IPS-15b (cell line): ENCODE measurements around the gene CFAP92.
A peak's percentile ranks its signal among the peaks of the same experiment; 100 is the strongest.

Experiments
- H3K27me3 ChIP-seq: one replicate; pipeline ENCODE4 v1.6.1; 2013; ENCODE audit warnings: low read length; ENCODE audit not compliant: control insufficient read depth, insufficient read depth
- H3K36me3 ChIP-seq: one replicate; pipeline ENCODE4 v1.6.1; 2013; ENCODE audit warnings: low read length; ENCODE audit not compliant: control insufficient read depth, insufficient read depth
- H3K4me1 ChIP-seq: one replicate; pipeline ENCODE4 v1.6.1; 2013; ENCODE audit warnings: mild to moderate bottlenecking, low read length; ENCODE audit not compliant: control insufficient read depth, insufficient read depth
- H3K4me3 ChIP-seq: one replicate; pipeline ENCODE4 v1.5.1; 2013; ENCODE audit warnings: low read depth, low read length
- H3K9ac ChIP-seq: one replicate; pipeline ENCODE4 v1.6.1; 2013; ENCODE audit warnings: low read depth, mild to moderate bottlenecking, low read length
- H3K9me3 ChIP-seq: one replicate; pipeline ENCODE4 v1.6.1; 2013; ENCODE audit warnings: mild to moderate bottlenecking, low read length; ENCODE audit not compliant: control insufficient read depth, insufficient read depth

Gene CFAP92

GRCh38 chr3:128994581-128995546 lies 988 bp upstream of the CFAP92 start:
- H3K27me3 ChIP-seq, result peaks cover 75% of the 10 kb centered on the region
- no peaks in the 10 kb centered on the region for H3K9me3 ChIP-seq
- no peaks in the 10 kb centered on the region for H3K36me3 ChIP-seq
- peaks cover 14% of the 10 kb centered on the region for H3K4me1 ChIP-seq
- no peak overlapping the region for H3K9ac ChIP-seq
- H3K4me3 ChIP-seq, result peak overlapping the region; percentile 47

- Histone ChIP-seq H3K36me3 (no peaks in the 10 kb centered on the region), H3K27me3 (peaks cover 70% of the 10 kb centered on the region), H3K9me3 (no peaks in the 10 kb centered on the region), H3K4me1 (peaks cover 14% of the 10 kb centered on the region), H3K4me3 (peak overlapping the region; percentile 47), H3K9ac (no peak overlapping the region)
Measured at GRCh38 chr3:128994173-128994512, 267 bp upstream of the CFAP92 start.

GRCh38 chr3:128992926-128993460 lies 883 bp downstream of the CFAP92 start:
- peaks cover 6% of the 10 kb centered on the region for H3K4me1 ChIP-seq
- H3K27me3 ChIP-seq, result peaks cover 60% of the 10 kb centered on the region
- no peaks in the 10 kb centered on the region for H3K9me3 ChIP-seq
- no peaks in the 10 kb centered on the region for H3K36me3 ChIP-seq
- H3K4me3 ChIP-seq, result peak overlapping the region; percentile 74
- no peak overlapping the region for H3K9ac ChIP-seq

- no peak overlapping the region for H3K9ac ChIP-seq
- peaks cover 6% of the 10 kb centered on the region for H3K4me1 ChIP-seq
- peaks cover 44% of the 10 kb centered on the region for H3K27me3 ChIP-seq
- H3K36me3 ChIP-seq, result no peaks in the 10 kb centered on the region
- no peaks in the 10 kb centered on the region for H3K9me3 ChIP-seq
- no peak overlapping the region for H3K4me3 ChIP-seq
Measured at GRCh38 chr3:128991355-128991895, 2.5 kb downstream of the CFAP92 start.

GRCh38 chr3:128988286-128988685 lies 5.6 kb downstream of the CFAP92 start:
- peaks cover 6% of the 10 kb centered on the region for H3K4me1 ChIP-seq
- no peaks in the 10 kb centered on the region for H3K36me3 ChIP-seq
- H3K9me3 ChIP-seq, result no peaks in the 10 kb centered on the region
- H3K4me3 ChIP-seq, result no peak overlapping the region
- peaks cover 20% of the 10 kb centered on the region for H3K27me3 ChIP-seq
- no peak overlapping the region for H3K9ac ChIP-seq

GRCh38 chr3:128987302-128988100 lies 6.4 kb downstream of the CFAP92 start:
- H3K27me3 ChIP-seq, result peaks cover 13% of the 10 kb centered on the region

GRCh38 chr3:128984596-128984995 lies 9.3 kb downstream of the CFAP92 start:
- H3K4me1 ChIP-seq, result no peaks in the 10 kb centered on the region
- H3K9me3 ChIP-seq, result no peaks in the 10 kb centered on the region
- H3K36me3 ChIP-seq, result no peaks in the 10 kb centered on the region
- no peak overlapping the region for H3K9ac ChIP-seq
- H3K27me3 ChIP-seq, result peaks cover 3% of the 10 kb centered on the region
- H3K4me3 ChIP-seq, result no peak overlapping the region

More at GRCh38 chr3:128987302-128988100, 6.4 kb downstream of the CFAP92 start:
- Histone ChIP-seq H3K4me1 (no peaks in the 10 kb centered on the region), H3K4me3 (no peak overlapping the region), H3K9me3 (no peaks in the 10 kb centered on the region), H3K36me3 (no peaks in the 10 kb centered on the region), H3K9ac (no peak overlapping the region)

- Histone ChIP-seq H3K4me1 (no peaks in the 10 kb centered on the region), H3K9me3 (no peaks in the 10 kb centered on the region), H3K27me3 (peaks cover 3% of the 10 kb centered on the region), H3K36me3 (no peaks in the 10 kb centered on the region), H3K9ac (no peak overlapping the region), H3K4me3 (no peak overlapping the region)
Measured at GRCh38 chr3:128983293-128984069, 10.4 kb downstream of the CFAP92 start.

- no peak overlapping the region for H3K9ac ChIP-seq
- no peaks in the 10 kb centered on the region for H3K36me3 ChIP-seq
- H3K4me1 ChIP-seq, result no peaks in the 10 kb centered on the region
- H3K27me3 ChIP-seq, result no peaks in the 10 kb centered on the region
- H3K9me3 ChIP-seq, result no peaks in the 10 kb centered on the region
- H3K4me3 ChIP-seq, result no peak overlapping the region
Measured at GRCh38 chr3:128975276-128975675, 18.6 kb downstream of the CFAP92 start.

- Histone ChIP-seq H3K9me3 (no peaks in the 10 kb centered on the region), H3K4me3 (no peak overlapping the region), H3K9ac (no peak overlapping the region), H3K36me3 (no peaks in the 10 kb centered on the region), H3K4me1 (no peaks in the 10 kb centered on the region), H3K27me3 (no peaks in the 10 kb centered on the region)
Measured at GRCh38 chr3:128973988-128974564, 19.8 kb downstream of the CFAP92 start.
